Measurements from ENCODE around the gene UBFD1. TPM values are rescaled to one million over a fixed set of nuclear protein-coding genes. Genes with fewer than 3 reads are reported as not detected.
"Not testable (repeated sequence)": the region's sequence is repeated elsewhere in the genome, so short reads cannot be mapped to it uniquely, and the experiment has no call there.

UBFD1 gene
- total RNA-seq, 1 donor from 2014 or later = 51.3 TPM

- no peak for DNase-seq (ENCODE audit: low spot score)
Observed at GRCh38 chr16:23608194-23608593, 50.7 kb downstream of the UBFD1 start.

- no peak for DNase-seq (ENCODE audit: low spot score)
Observed at GRCh38 chr16:23609929-23610328, 52.4 kb downstream of the UBFD1 start.

GRCh38 chr16:23610905-23611304 lies 53.4 kb downstream of the UBFD1 start:
- not testable (repeated sequence) for DNase-seq (ENCODE audit: low spot score)

- no peak for DNase-seq (ENCODE audit: low spot score)
Observed at GRCh38 chr16:23611936-23612335, 54.4 kb downstream of the UBFD1 start.

GRCh38 chr16:23615805-23616204 lies 58.3 kb downstream of the UBFD1 start:
- no peak for DNase-seq (ENCODE audit: low spot score)

Other genes with a start within 250 kb of the UBFD1 start
- 45.6 TPM for gene COG7, start 104.5 kb upstream of the UBFD1 start, total RNA-seq
- 99.4 TPM for gene GGA2, start 47.2 kb upstream of the UBFD1 start, total RNA-seq
- gene EARS2, start 377 bp upstream of the UBFD1 start, total RNA-seq = 45.6 TPM
- 60.1 TPM for gene NDUFAB1, start 38.6 kb downstream of the UBFD1 start, total RNA-seq
- gene PALB2, start 83.6 kb downstream of the UBFD1 start, total RNA-seq = 21.3 TPM
- 76.8 TPM for gene DCTN5, start 83.7 kb downstream of the UBFD1 start, total RNA-seq
- gene PLK1, start 121.2 kb downstream of the UBFD1 start, total RNA-seq = 2.1 TPM
- 87.6 TPM for gene ERN2, start 155.5 kb downstream of the UBFD1 start, total RNA-seq
- 7.9 TPM for gene CHP2, start 197.3 kb downstream of the UBFD1 start, total RNA-seq